K562 (cell line): ENCODE measurements around the gene IPO13.

Experiments used
- EP300 ChIP-seq: IDR thresholded peaks from 2 replicates; pipeline ENCODE4 v1.6.1; 2012; ENCODE audit warnings: low read length, improper control_type of control experiment
- ETV5 ChIP-seq: sonication (generic); formaldehyde crosslinking; IDR thresholded peaks from 2 replicates; pipeline ENCODE4 v1.4.0; 2020; ENCODE audit warnings: low read depth, mild to moderate bottlenecking, missing genetic modification reagents
- JUNB ChIP-seq: fragments of 450-650 bp; formaldehyde crosslinking; conservative IDR thresholded peaks from 2 replicates; pipeline ENCODE4 v1.4.0; 2020; ENCODE audit warnings: mild to moderate bottlenecking
- SMARCA5 ChIP-seq: fragments of 450-650 bp; IDR thresholded peaks from 2 replicates; pipeline ENCODE4 v1.6.1; 2016
- STAT5B ChIP-seq: fragments of 250-450 bp; sonication (Bioruptor Pico); IDR thresholded peaks from 2 replicates; pipeline ENCODE4 v1.8.0; 2021; ENCODE audit warnings: mild to moderate bottlenecking, inconsistent platforms
- ZEB2 ChIP-seq: fragments of 450-650 bp; IDR thresholded peaks from 2 replicates; pipeline ENCODE4 v1.6.1; 2016
- ZNF311 ChIP-seq: fragments of 250-450 bp; sonication (Bioruptor Pico); IDR thresholded peaks from 2 replicates; pipeline ENCODE4 v1.4.0; 2020; ENCODE audit warnings: mild to moderate bottlenecking, moderate library complexity
- TF ChIP-seq, protein P1 (sequence below), 2 experiments: fragments of 450-650 bp in 1 of 2; sonication (generic) in 1 of 2; formaldehyde crosslinking in 1 of 2; IDR thresholded peaks; 2 replicates each; pipeline versions ENCODE4 v1.7.1 to v1.9.0; 2016 to 2022; ENCODE audit warnings: inconsistent platforms in 1 of 2, mild to moderate bottlenecking in 1 of 2, missing genetic modification reagents in 1 of 2
- TF ChIP-seq, protein P2 (sequence below), 3 experiments: IDR thresholded peaks in 2 of 3; conservative IDR thresholded peaks in 1 of 3; 2 replicates each; pipeline ENCODE4 v1.5.1; 2011 to 2012; ENCODE audit warnings: low read length in 3 of 3, mild to moderate bottlenecking in 3 of 3, control low read depth in 2 of 3, improper control_type of control experiment in 1 of 3, inconsistent platforms in 1 of 3, low read depth in 1 of 3, mixed read lengths in 1 of 3, moderate library complexity in 1 of 3; ENCODE audit not compliant: insufficient read depth in 2 of 3
- TF ChIP-seq, protein P3 (sequence below), 2 experiments: fragments of 450-650 bp; IDR thresholded peaks; 2 replicates each; pipeline ENCODE4 v1.6.1; 2016

DNA sequence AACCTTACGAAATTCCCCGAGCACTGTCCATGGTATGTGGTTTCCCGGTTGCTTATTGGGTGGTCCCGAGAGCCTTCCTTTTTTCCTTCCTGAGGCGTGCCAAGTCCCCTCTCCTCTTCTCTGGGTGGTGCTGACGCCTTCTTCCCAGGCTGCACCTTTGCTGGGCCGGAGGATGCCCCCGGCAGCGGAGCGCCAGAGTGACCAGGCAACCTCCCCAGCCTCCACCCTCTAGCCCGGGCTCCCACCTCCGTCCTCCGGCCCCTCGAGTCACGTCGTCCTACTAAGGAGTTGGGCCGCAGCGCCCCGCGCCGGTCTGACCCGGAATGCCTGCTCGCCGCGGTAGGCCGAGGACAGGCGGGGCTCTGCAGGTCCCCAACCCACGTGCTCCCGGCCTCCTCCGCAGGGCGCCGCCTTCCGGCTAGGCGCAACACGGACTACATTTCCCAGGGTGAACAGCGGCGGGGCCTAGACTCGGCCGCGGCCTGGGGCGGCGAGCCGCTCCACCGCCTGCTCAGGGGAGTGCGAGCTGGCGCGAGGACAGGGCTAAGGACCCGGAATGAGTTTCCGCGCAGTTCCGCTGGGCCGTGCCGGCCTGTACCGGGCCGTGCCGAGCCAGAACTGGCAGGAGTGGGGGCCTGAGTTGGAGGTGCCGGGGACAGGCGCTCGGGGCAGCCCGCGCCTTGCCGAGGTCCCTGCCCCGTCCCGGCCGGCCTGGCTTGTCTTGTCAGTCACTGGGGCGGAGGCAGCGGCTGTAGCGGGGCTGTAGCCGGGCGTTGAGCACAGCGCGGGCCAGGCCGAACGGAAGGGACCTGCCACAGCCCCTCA, at the start of gene IPO13:
- TF ChIP-seq JUNB (CRISPR knock-in tag) = no peak
- TF ChIP-seq SMARCA5 = no peak
- peak; percentile 18; the same call in 1 of the 2 replicates for TF ChIP-seq EP300
- TF ChIP-seq STAT5B (CRISPR knock-in tag) = no peak
- TF ChIP-seq, protein P1, sequence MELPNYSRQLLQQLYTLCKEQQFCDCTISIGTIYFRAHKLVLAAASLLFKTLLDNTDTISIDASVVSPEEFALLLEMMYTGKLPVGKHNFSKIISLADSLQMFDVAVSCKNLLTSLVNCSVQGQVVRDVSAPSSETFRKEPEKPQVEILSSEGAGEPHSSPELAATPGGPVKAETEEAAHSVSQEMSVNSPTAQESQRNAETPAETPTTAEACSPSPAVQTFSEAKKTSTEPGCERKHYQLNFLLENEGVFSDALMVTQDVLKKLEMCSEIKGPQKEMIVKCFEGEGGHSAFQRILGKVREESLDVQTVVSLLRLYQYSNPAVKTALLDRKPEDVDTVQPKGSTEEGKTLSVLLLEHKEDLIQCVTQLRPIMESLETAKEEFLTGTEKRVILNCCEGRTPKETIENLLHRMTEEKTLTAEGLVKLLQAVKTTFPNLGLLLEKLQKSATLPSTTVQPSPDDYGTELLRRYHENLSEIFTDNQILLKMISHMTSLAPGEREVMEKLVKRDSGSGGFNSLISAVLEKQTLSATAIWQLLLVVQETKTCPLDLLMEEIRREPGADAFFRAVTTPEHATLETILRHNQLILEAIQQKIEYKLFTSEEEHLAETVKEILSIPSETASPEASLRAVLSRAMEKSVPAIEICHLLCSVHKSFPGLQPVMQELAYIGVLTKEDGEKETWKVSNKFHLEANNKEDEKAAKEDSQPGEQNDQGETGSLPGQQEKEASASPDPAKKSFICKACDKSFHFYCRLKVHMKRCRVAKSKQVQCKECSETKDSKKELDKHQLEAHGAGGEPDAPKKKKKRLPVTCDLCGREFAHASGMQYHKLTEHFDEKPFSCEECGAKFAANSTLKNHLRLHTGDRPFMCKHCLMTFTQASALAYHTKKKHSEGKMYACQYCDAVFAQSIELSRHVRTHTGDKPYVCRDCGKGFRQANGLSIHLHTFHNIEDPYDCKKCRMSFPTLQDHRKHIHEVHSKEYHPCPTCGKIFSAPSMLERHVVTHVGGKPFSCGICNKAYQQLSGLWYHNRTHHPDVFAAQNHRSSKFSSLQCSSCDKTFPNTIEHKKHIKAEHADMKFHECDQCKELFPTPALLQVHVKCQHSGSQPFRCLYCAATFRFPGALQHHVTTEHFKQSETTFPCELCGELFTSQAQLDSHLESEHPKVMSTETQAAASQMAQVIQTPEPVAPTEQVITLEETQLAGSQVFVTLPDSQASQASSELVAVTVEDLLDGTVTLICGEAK (IDR thresholded peaks at IDR 0.05) = peak; percentile 93
- TF ChIP-seq, protein P1 (CRISPR knock-in tag; IDR thresholded peaks at IDR 0.05) = no peak
- TF ChIP-seq ETV5 (CRISPR knock-in tag) = peak; percentile 91
- no peak for TF ChIP-seq ZNF311 (CRISPR knock-in tag)
- TF ChIP-seq, protein P2, sequence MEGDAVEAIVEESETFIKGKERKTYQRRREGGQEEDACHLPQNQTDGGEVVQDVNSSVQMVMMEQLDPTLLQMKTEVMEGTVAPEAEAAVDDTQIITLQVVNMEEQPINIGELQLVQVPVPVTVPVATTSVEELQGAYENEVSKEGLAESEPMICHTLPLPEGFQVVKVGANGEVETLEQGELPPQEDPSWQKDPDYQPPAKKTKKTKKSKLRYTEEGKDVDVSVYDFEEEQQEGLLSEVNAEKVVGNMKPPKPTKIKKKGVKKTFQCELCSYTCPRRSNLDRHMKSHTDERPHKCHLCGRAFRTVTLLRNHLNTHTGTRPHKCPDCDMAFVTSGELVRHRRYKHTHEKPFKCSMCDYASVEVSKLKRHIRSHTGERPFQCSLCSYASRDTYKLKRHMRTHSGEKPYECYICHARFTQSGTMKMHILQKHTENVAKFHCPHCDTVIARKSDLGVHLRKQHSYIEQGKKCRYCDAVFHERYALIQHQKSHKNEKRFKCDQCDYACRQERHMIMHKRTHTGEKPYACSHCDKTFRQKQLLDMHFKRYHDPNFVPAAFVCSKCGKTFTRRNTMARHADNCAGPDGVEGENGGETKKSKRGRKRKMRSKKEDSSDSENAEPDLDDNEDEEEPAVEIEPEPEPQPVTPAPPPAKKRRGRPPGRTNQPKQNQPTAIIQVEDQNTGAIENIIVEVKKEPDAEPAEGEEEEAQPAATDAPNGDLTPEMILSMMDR (IDR thresholded peaks at IDR 0.05 in 2 of 3, conservative IDR thresholded peaks at IDR 0.05 in 1 of 3; ENCODE audit: insufficient read depth in 2 of 3, low read depth in 1 of 3, low read length in 3 of 3) = peak; percentile 91 to 96 (median 95)
- TF ChIP-seq, protein P3, sequence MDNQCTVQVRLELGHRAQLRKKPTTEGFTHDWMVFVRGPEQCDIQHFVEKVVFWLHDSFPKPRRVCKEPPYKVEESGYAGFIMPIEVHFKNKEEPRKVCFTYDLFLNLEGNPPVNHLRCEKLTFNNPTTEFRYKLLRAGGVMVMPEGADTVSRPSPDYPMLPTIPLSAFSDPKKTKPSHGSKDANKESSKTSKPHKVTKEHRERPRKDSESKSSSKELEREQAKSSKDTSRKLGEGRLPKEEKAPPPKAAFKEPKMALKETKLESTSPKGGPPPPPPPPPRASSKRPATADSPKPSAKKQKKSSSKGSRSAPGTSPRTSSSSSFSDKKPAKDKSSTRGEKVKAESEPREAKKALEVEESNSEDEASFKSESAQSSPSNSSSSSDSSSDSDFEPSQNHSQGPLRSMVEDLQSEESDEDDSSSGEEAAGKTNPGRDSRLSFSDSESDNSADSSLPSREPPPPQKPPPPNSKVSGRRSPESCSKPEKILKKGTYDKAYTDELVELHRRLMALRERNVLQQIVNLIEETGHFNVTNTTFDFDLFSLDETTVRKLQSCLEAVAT (IDR thresholded peaks at IDR 0.05) = peak in 1 of 2 experiments; percentile 54; a peak in 1 of 4 replicates
- 0 out of 2 replicates have a peak, but pooled peaks have one; percentile 65 for TF ChIP-seq ZEB2
